Bronchial epithelial cell (primary cell): Measurements from ENCODE around the gene HLA-DQB1. TPM values are rescaled to one million over a fixed set of nuclear protein-coding genes. Genes with fewer than 3 reads are reported as not detected.
A peak's percentile ranks its signal among the peaks of the same experiment; 100 is the strongest.

Experiments used
- DNase-seq: peaks from one replicate; pipeline ENCODE4 v3.0.0-alpha.2; 2010; ENCODE audit warnings: low read depth
- FAIRE-seq: peaks from 2 replicates; lab custom pipeline; 2011; peaks lifted over from hg19 to GRCh38; lab: Jason Lieb, UNC
- H3K27me3 ChIP-seq: 2 replicates; pipeline ENCODE4 v1.5.1; 2011; ENCODE audit warnings: low read length; ENCODE audit not compliant: control insufficient read depth, insufficient read depth
- H3K36me3 ChIP-seq: 2 replicates; pipeline ENCODE4 v1.5.1; 2011; ENCODE audit warnings: low read length; ENCODE audit not compliant: control insufficient read depth, insufficient read depth
- H3K4me3 ChIP-seq: 2 replicates; pipeline ENCODE4 v1.5.1; 2011; ENCODE audit warnings: mild to moderate bottlenecking, low read depth, low read length, control low read depth
- total RNA-seq: library from RNA; depleted of rRNA; stranded (reverse); fragments of >200 nt; gene quantifications from 2 replicates; pipeline ENCODE4 v1.2.1, GENCODE V29; 2014
- TF ChIP-seq, protein P1 (sequence below): IDR thresholded peaks from 2 replicates; pipeline ENCODE4 v1.5.1; 2011; ENCODE audit warnings: mild to moderate bottlenecking, moderate library complexity, low read length, control low read depth, inconsistent platforms; ENCODE audit not compliant: insufficient read depth, severe bottlenecking

The HLA-DQB1 gene
- total RNA-seq, 1 donor from 2014 or later = not detected

DNA sequence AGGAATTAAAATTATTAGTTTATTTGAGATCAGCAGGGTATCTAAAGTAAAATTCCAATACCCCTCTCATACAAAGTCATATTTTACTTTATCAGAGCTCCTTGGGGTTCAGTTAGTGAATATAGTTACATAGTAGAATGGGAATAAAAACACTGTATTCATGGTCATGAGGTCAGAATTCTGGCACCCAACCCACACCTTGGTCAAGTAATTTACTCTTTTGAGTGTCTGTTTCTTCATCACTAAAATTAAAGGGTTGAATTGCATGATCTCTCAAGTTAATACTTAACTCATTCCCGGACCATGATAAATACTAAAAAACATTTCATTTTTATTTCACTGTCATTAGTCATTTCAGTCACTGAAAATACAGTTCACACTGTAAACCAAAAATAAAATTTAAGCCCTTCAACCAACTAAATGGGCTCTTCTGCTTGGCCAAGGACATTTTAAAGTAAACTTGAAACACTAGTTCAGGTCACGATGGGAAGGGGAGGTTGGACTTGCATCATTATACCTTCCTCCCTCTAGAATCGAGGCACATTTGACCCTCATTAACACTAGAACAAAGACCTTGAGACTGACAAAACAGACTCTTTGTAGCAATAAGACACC is 55.7 kb downstream of the HLA-DQB1 start:
- H3K27me3 ChIP-seq = no peaks in the 10 kb centered on the region
- H3K4me3 ChIP-seq = no peak overlapping the region
- FAIRE-seq (no peak), DNase-seq (no peak)
- no peaks in the 10 kb centered on the region for H3K36me3 ChIP-seq
- TF ChIP-seq, protein P1, sequence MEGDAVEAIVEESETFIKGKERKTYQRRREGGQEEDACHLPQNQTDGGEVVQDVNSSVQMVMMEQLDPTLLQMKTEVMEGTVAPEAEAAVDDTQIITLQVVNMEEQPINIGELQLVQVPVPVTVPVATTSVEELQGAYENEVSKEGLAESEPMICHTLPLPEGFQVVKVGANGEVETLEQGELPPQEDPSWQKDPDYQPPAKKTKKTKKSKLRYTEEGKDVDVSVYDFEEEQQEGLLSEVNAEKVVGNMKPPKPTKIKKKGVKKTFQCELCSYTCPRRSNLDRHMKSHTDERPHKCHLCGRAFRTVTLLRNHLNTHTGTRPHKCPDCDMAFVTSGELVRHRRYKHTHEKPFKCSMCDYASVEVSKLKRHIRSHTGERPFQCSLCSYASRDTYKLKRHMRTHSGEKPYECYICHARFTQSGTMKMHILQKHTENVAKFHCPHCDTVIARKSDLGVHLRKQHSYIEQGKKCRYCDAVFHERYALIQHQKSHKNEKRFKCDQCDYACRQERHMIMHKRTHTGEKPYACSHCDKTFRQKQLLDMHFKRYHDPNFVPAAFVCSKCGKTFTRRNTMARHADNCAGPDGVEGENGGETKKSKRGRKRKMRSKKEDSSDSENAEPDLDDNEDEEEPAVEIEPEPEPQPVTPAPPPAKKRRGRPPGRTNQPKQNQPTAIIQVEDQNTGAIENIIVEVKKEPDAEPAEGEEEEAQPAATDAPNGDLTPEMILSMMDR = no peak

DNA sequence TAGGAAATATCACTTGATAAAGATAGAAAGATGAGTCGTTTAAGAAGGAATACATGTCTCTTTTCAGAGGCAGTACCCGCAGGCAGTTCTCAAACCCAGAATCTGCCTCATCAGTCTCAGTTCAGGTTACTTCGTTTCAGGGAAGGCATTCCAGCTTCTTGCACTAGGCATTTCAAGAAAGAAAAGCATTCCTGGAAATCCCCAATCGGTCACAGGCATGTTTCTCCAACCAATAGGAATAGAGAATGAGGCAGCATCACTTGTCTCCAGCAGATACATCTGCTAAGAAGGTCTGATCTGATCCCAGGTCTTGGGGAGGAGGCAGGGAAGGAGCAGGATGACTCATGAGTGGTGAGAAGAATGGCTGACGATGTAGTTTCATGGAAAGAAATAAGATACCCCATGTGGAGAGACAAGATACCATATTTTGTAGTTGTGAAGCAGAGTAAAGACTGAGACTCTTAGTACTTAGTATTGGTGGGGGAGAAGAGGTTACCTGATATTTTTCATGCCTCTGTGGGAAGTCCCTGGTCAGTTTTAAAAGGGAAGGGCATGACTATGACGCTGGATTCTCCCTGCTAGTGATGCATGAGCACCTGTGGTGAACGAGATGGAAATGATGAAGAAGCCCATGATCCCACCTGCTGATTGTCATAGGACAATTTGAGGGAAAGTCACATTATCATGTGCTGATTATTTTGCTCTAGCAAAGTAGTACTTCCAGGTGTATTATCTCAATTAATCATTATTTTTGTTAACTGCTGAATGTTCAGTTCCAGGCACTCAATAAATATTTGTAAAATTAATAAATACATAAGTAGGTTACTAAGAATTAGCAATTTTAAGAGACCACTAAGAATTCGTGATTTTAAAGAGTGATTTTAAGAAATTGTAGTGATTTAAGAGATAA is 56.5 kb downstream of the HLA-DQB1 start:
- no peak overlapping the region for H3K4me3 ChIP-seq
- FAIRE-seq (no peak), DNase-seq (peak; percentile 99)
- H3K27me3 ChIP-seq = no peaks in the 10 kb centered on the region
- TF ChIP-seq, protein P1 = no peak
- H3K36me3 ChIP-seq = no peaks in the 10 kb centered on the region

Other genes with a start within 250 kb of the HLA-DQB1 start
- gene HLA-DRA, start 226.8 kb downstream of the HLA-DQB1 start, total RNA-seq = 0.13 TPM in 1 of 2 replicates, not detected in the other
- not detected in 2 replicates for gene HLA-DRB5, start 136.4 kb downstream of the HLA-DQB1 start, total RNA-seq
- 0.13 TPM in 1 of 2 replicates, not detected in the other for gene HLA-DRB1, start 76.8 kb downstream of the HLA-DQB1 start, total RNA-seq
- gene HLA-DQA1, start 29.3 kb downstream of the HLA-DQB1 start, total RNA-seq = not detected in 2 replicates
- gene HLA-DQA2, start 74.7 kb upstream of the HLA-DQB1 start, total RNA-seq = not detected in 2 replicates
- gene HLA-DQB2, start 96.9 kb upstream of the HLA-DQB1 start, total RNA-seq = not detected in 2 replicates
- gene HLA-DOB, start 150.3 kb upstream of the HLA-DQB1 start, total RNA-seq = 0.26 and 3.2 TPM in 2 replicates
- gene TAP2, start 172.1 kb upstream of the HLA-DQB1 start, total RNA-seq = 25.0 and 43.1 TPM in 2 replicates
- gene PSMB8, start 177.4 kb upstream of the HLA-DQB1 start, total RNA-seq = 19.5 and 22.9 TPM in 2 replicates
- 27.7 and 28.2 TPM in 2 replicates for gene TAP1, start 187.0 kb upstream of the HLA-DQB1 start, total RNA-seq
- 0.53 and 1.2 TPM in 2 replicates for gene PSMB9, start 187.5 kb upstream of the HLA-DQB1 start, total RNA-seq